ENCODE measurements around the gene THAP4. TPM values are rescaled to one million over a fixed set of nuclear protein-coding genes. Genes with fewer than 3 reads are reported as not detected.

THAP4 gene
- polyA plus RNA-seq, 4 donors: 35.4 to 101 (median 71.5) TPM

- FAIRE-seq: no peak
These were observed 91.2 kb downstream of the THAP4 start for GRCh38 chr2:241545523-241546473.

GRCh38 chr2:241545106-241545505, 91.9 kb downstream of the THAP4 start:
- WGBS, 3 donors: 53 to 62% (median 61%) methylated on average over 10 of the region's 10 CpGs
- no peak for DNase-seq
- H3K4me1 ChIP-seq (ENCODE audit: control insufficient read depth in 3 of 3, insufficient read depth in 2 of 3, low read depth in 1 of 3, low read length in 2 of 3): peaks cover 0 to 11% (median 0%) of the 10 kb centered on the region in 3 donors
- H3K36me3 ChIP-seq (ENCODE audit: control insufficient read depth in 3 of 3, insufficient read depth in 2 of 3, low read depth in 1 of 3, low read length in 3 of 3): no peaks in the 10 kb centered on the region
- H3K9me3 ChIP-seq (ENCODE audit: control insufficient read depth in 2 of 2, insufficient read depth in 1 of 2, low read depth in 1 of 2, low read length in 1 of 2): peaks cover 0 to 3% of the 10 kb centered on the region in 2 donors
- no peak overlapping the region for H3K4me3 ChIP-seq (ENCODE audit: low read depth in 1 of 3, low read length in 3 of 3)
- H3K27ac ChIP-seq (ENCODE audit: low read depth in 1 of 3, low read length in 2 of 3): no peak overlapping the region
- peaks cover 0 to 45% (median 2%) of the 10 kb centered on the region in 3 donors for H3K27me3 ChIP-seq (ENCODE audit: control insufficient read depth in 3 of 3, insufficient read depth in 3 of 3, low read length in 3 of 3)
- FAIRE-seq: no peak

More at GRCh38 chr2:241545523-241546473, 91.2 kb downstream of the THAP4 start:
- H3K27me3 ChIP-seq (ENCODE audit: control insufficient read depth in 3 of 3, insufficient read depth in 3 of 3, low read length in 3 of 3): peaks cover 0 to 42% (median 4%) of the 10 kb centered on the region in 3 donors
- no peak overlapping the region for H3K4me3 ChIP-seq (ENCODE audit: low read depth in 1 of 3, low read length in 3 of 3)
- WGBS, 3 donors: 71 to 82% (median 80%) methylated on average over 11 to 12 of the region's 12 CpGs
- DNase-seq: no peak
- no peak overlapping the region for H3K27ac ChIP-seq (ENCODE audit: low read depth in 1 of 3, low read length in 2 of 3)
- peaks cover 0 to 3% of the 10 kb centered on the region in 2 donors for H3K9me3 ChIP-seq (ENCODE audit: control insufficient read depth in 2 of 2, insufficient read depth in 1 of 2, low read depth in 1 of 2, low read length in 1 of 2)
- H3K4me1 ChIP-seq (ENCODE audit: control insufficient read depth in 3 of 3, insufficient read depth in 2 of 3, low read depth in 1 of 3, low read length in 2 of 3): peaks cover 0 to 18% (median 0%) of the 10 kb centered on the region in 3 donors
- H3K36me3 ChIP-seq (ENCODE audit: control insufficient read depth in 3 of 3, insufficient read depth in 2 of 3, low read depth in 1 of 3, low read length in 3 of 3): no peaks in the 10 kb centered on the region

- no peaks in the 10 kb centered on the region for H3K36me3 ChIP-seq (ENCODE audit: control insufficient read depth in 3 of 3, insufficient read depth in 2 of 3, low read depth in 1 of 3, low read length in 3 of 3)
- H3K27me3 ChIP-seq (ENCODE audit: control insufficient read depth in 3 of 3, insufficient read depth in 3 of 3, low read length in 3 of 3): peaks cover 0 to 39% (median 2%) of the 10 kb centered on the region in 3 donors
- H3K27ac ChIP-seq (ENCODE audit: low read depth in 1 of 3, low read length in 2 of 3): no peak overlapping the region
- 60 to 77% (median 64%) methylated on average over 14 to 15 of the region's 15 CpGs for WGBS, 3 donors
- no peak overlapping the region for H3K4me3 ChIP-seq (ENCODE audit: low read depth in 1 of 3, low read length in 3 of 3)
- DNase-seq (no peak), FAIRE-seq (no peak)
- H3K9me3 ChIP-seq (ENCODE audit: control insufficient read depth in 2 of 2, insufficient read depth in 1 of 2, low read depth in 1 of 2, low read length in 1 of 2): peaks cover 0 to 3% of the 10 kb centered on the region in 2 donors
- peaks cover 0 to 10% (median 0%) of the 10 kb centered on the region in 3 donors for H3K4me1 ChIP-seq (ENCODE audit: control insufficient read depth in 3 of 3, insufficient read depth in 2 of 3, low read depth in 1 of 3, low read length in 2 of 3)
These were observed 94.7 kb downstream of the THAP4 start for GRCh38 chr2:241542278-241542605.

- 19 to 36% (median 31%) methylated on average over 25 to 62 of the region's 62 CpGs for WGBS, 3 donors
- H3K9me3 ChIP-seq (ENCODE audit: control insufficient read depth in 2 of 2, insufficient read depth in 1 of 2, low read depth in 1 of 2, low read length in 1 of 2): peaks cover 0 to 3% of the 10 kb centered on the region in 2 donors
- peaks cover 0 to 33% (median 2%) of the 10 kb centered on the region in 3 donors for H3K27me3 ChIP-seq (ENCODE audit: control insufficient read depth in 3 of 3, insufficient read depth in 3 of 3, low read length in 3 of 3)
- H3K27ac ChIP-seq (ENCODE audit: low read depth in 1 of 3, low read length in 2 of 3): no peak overlapping the region
- DNase-seq (no peak), FAIRE-seq (no peak)
- H3K4me3 ChIP-seq (ENCODE audit: low read depth in 1 of 3, low read length in 3 of 3): no peak overlapping the region
- peaks cover 0 to 5% (median 0%) of the 10 kb centered on the region in 3 donors for H3K4me1 ChIP-seq (ENCODE audit: control insufficient read depth in 3 of 3, insufficient read depth in 2 of 3, low read depth in 1 of 3, low read length in 2 of 3)
- no peaks in the 10 kb centered on the region for H3K36me3 ChIP-seq (ENCODE audit: control insufficient read depth in 3 of 3, insufficient read depth in 2 of 3, low read depth in 1 of 3, low read length in 3 of 3)
These were observed 95.2 kb downstream of the THAP4 start for GRCh38 chr2:241541564-241542277.

- Histone ChIP-seq H3K27ac (ENCODE audit: low read depth in 1 of 3, low read length in 2 of 3) (no peak overlapping the region), H3K27me3 (ENCODE audit: control insufficient read depth in 3 of 3, insufficient read depth in 3 of 3, low read length in 3 of 3) (peaks cover 0 to 30% (median 2%) of the 10 kb centered on the region in 3 donors), H3K4me3 (ENCODE audit: low read depth in 1 of 3, low read length in 3 of 3) (peak overlapping the region in 1 of 3 donors; percentile 47), H3K36me3 (ENCODE audit: control insufficient read depth in 3 of 3, insufficient read depth in 2 of 3, low read depth in 1 of 3, low read length in 3 of 3) (no peaks in the 10 kb centered on the region), H3K9me3 (ENCODE audit: control insufficient read depth in 2 of 2, insufficient read depth in 1 of 2, low read depth in 1 of 2, low read length in 1 of 2) (peaks cover 0 to 3% of the 10 kb centered on the region in 2 donors), H3K4me1 (ENCODE audit: control insufficient read depth in 3 of 3, insufficient read depth in 2 of 3, low read depth in 1 of 3, low read length in 2 of 3) (peaks cover 0 to 4% (median 0%) of the 10 kb centered on the region in 3 donors)
- DNase-seq (peak; percentile 54 to 69), FAIRE-seq (no peak)
- WGBS, 3 donors: 5 to 8% (median 7%) methylated on average over 51 to 68 of the region's 68 CpGs
These were observed 96.0 kb downstream of the THAP4 start for GRCh38 chr2:241540771-241541561.

GRCh38 chr2:241540401-241540770, 96.6 kb downstream of the THAP4 start:
- Histone ChIP-seq H3K36me3 (ENCODE audit: control insufficient read depth in 3 of 3, insufficient read depth in 2 of 3, low read depth in 1 of 3, low read length in 3 of 3) (no peaks in the 10 kb centered on the region), H3K27me3 (ENCODE audit: control insufficient read depth in 3 of 3, insufficient read depth in 3 of 3, low read length in 3 of 3) (peaks cover 0 to 30% (median 2%) of the 10 kb centered on the region in 3 donors), H3K9me3 (ENCODE audit: control insufficient read depth in 2 of 2, insufficient read depth in 1 of 2, low read depth in 1 of 2, low read length in 1 of 2) (peaks cover 0 to 3% of the 10 kb centered on the region in 2 donors), H3K4me1 (ENCODE audit: control insufficient read depth in 3 of 3, insufficient read depth in 2 of 3, low read depth in 1 of 3, low read length in 2 of 3) (peaks cover 0 to 4% (median 0%) of the 10 kb centered on the region in 3 donors), H3K27ac (ENCODE audit: low read depth in 1 of 3, low read length in 2 of 3) (no peak overlapping the region), H3K4me3 (ENCODE audit: low read depth in 1 of 3, low read length in 3 of 3) (no peak overlapping the region)
- FAIRE-seq: no peak
- WGBS, 3 donors: 23 to 56% (median 55%) methylated on average over 10 of the region's 10 CpGs
- peak in 1 of 2 donors; percentile 22 for DNase-seq

- Histone ChIP-seq H3K9me3 (ENCODE audit: control insufficient read depth in 2 of 2, insufficient read depth in 1 of 2, low read depth in 1 of 2, low read length in 1 of 2) (peaks cover 0 to 3% of the 10 kb centered on the region in 2 donors), H3K4me1 (ENCODE audit: control insufficient read depth in 3 of 3, insufficient read depth in 2 of 3, low read depth in 1 of 3, low read length in 2 of 3) (peaks cover 0 to 4% (median 0%) of the 10 kb centered on the region in 3 donors), H3K4me3 (ENCODE audit: low read depth in 1 of 3, low read length in 3 of 3) (no peak overlapping the region), H3K36me3 (ENCODE audit: control insufficient read depth in 3 of 3, insufficient read depth in 2 of 3, low read depth in 1 of 3, low read length in 3 of 3) (no peaks in the 10 kb centered on the region), H3K27ac (ENCODE audit: low read depth in 1 of 3, low read length in 2 of 3) (no peak overlapping the region), H3K27me3 (ENCODE audit: control insufficient read depth in 3 of 3, insufficient read depth in 3 of 3, low read length in 3 of 3) (peaks cover 0 to 30% (median 2%) of the 10 kb centered on the region in 3 donors)
- no peak for FAIRE-seq
- no peak for DNase-seq
- WGBS, 3 donors: 92 to 95% (median 92%) methylated on average over 11 of the region's 11 CpGs
These were observed 97.2 kb downstream of the THAP4 start for GRCh38 chr2:241539616-241540374.
